ENCODE results near the gene NTM. TPM values are rescaled to one million over a fixed set of nuclear protein-coding genes. Genes with fewer than 3 reads are reported as not detected.

The NTM gene
- polyA plus RNA-seq, 1 donor from 2014 or later = 39.4 TPM

- no peaks in the 10 kb centered on the region for H3K27me3 ChIP-seq (ENCODE audit: insufficient read depth, low read depth, low read length)
- no peak overlapping the region for H3K27ac ChIP-seq (ENCODE audit: low read length)
- H3K4me3 ChIP-seq (ENCODE audit: low read length) = no peak overlapping the region
Measured at GRCh38 chr11:132310390-132311375, 940.3 kb downstream of the NTM start.

GRCh38 chr11:132311703-132312102 lies 941.3 kb downstream of the NTM start:
- H3K36me3 ChIP-seq (ENCODE audit: insufficient read depth, low read length) = no peaks in the 10 kb centered on the region
- no peak overlapping the region for H3K4me2 ChIP-seq (ENCODE audit: low read length)
- no peaks in the 10 kb centered on the region for H4K20me1 ChIP-seq (ENCODE audit: insufficient read depth)
- H2AFZ ChIP-seq (ENCODE audit: low read depth, low read length) = no peak overlapping the region
- H3K27me3 ChIP-seq (ENCODE audit: insufficient read depth, low read depth, low read length) = no peaks in the 10 kb centered on the region
- H3F3A ChIP-seq (ENCODE audit: insufficient read depth, low read length, poor library complexity, severe bottlenecking) = no peaks in the 10 kb centered on the region
- no peaks in the 10 kb centered on the region for H3K79me2 ChIP-seq (replicated peaks; ENCODE audit: insufficient read depth, low read length)
- no peaks in the 10 kb centered on the region for H3K9me2 ChIP-seq (ENCODE audit: insufficient read depth, low read length)
- H3K27ac ChIP-seq (ENCODE audit: low read length) = no peak overlapping the region
- no peaks in the 10 kb centered on the region for H3K9me3 ChIP-seq (ENCODE audit: low read length)
- no peak overlapping the region for H3K9ac ChIP-seq (ENCODE audit: low read length)
- no peak overlapping the region for H3K4me3 ChIP-seq (ENCODE audit: low read length)
- TF ChIP-seq EZH2 (IDR thresholded peaks at IDR 0.05; ENCODE audit: borderline replicate concordance, insufficient read depth, low read length, poor library complexity, severe bottlenecking) (no peak), MXI1 (conservative IDR thresholded peaks at IDR 0.05; ENCODE audit: poor library complexity, severe bottlenecking) (no peak), TAF1 (IDR thresholded peaks at IDR 0.05; ENCODE audit: low read depth) (no peak), SMC3 (conservative IDR thresholded peaks at IDR 0.05; ENCODE audit: poor library complexity) (no peak), EP300 (conservative IDR thresholded peaks at IDR 0.05; ENCODE audit: poor library complexity, severe bottlenecking) (no peak)
- TF ChIP-seq, protein P1, sequence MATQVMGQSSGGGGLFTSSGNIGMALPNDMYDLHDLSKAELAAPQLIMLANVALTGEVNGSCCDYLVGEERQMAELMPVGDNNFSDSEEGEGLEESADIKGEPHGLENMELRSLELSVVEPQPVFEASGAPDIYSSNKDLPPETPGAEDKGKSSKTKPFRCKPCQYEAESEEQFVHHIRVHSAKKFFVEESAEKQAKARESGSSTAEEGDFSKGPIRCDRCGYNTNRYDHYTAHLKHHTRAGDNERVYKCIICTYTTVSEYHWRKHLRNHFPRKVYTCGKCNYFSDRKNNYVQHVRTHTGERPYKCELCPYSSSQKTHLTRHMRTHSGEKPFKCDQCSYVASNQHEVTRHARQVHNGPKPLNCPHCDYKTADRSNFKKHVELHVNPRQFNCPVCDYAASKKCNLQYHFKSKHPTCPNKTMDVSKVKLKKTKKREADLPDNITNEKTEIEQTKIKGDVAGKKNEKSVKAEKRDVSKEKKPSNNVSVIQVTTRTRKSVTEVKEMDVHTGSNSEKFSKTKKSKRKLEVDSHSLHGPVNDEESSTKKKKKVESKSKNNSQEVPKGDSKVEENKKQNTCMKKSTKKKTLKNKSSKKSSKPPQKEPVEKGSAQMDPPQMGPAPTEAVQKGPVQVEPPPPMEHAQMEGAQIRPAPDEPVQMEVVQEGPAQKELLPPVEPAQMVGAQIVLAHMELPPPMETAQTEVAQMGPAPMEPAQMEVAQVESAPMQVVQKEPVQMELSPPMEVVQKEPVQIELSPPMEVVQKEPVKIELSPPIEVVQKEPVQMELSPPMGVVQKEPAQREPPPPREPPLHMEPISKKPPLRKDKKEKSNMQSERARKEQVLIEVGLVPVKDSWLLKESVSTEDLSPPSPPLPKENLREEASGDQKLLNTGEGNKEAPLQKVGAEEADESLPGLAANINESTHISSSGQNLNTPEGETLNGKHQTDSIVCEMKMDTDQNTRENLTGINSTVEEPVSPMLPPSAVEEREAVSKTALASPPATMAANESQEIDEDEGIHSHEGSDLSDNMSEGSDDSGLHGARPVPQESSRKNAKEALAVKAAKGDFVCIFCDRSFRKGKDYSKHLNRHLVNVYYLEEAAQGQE (IDR thresholded peaks at IDR 0.05; ENCODE audit: borderline replicate concordance) = no peak

More at GRCh38 chr11:132310390-132311375, 940.3 kb downstream of the NTM start:
- no peak for TF ChIP-seq SMC3 (conservative IDR thresholded peaks at IDR 0.05; ENCODE audit: poor library complexity)
- no peak for TF ChIP-seq EZH2 (IDR thresholded peaks at IDR 0.05; ENCODE audit: borderline replicate concordance, insufficient read depth, low read length, poor library complexity, severe bottlenecking)
- no peak for TF ChIP-seq RAD21 (conservative IDR thresholded peaks at IDR 0.05)
- no peak for TF ChIP-seq CTCF (IDR thresholded peaks at IDR 0.05; ENCODE audit: poor library complexity, severe bottlenecking)
- TF ChIP-seq MXI1 (conservative IDR thresholded peaks at IDR 0.05; ENCODE audit: poor library complexity, severe bottlenecking) = no peak
- no peak for TF ChIP-seq TAF1 (IDR thresholded peaks at IDR 0.05; ENCODE audit: low read depth)
- no peak for TF ChIP-seq POLR2AphosphoS5 (IDR thresholded peaks at IDR 0.05)
- TF ChIP-seq, protein P1 (IDR thresholded peaks at IDR 0.05; ENCODE audit: borderline replicate concordance) = no peak
- TF ChIP-seq EP300 (conservative IDR thresholded peaks at IDR 0.05; ENCODE audit: poor library complexity, severe bottlenecking) = no peak
- no peaks in the 10 kb centered on the region for H4K20me1 ChIP-seq (ENCODE audit: insufficient read depth)
- H3F3A ChIP-seq (ENCODE audit: insufficient read depth, low read length, poor library complexity, severe bottlenecking) = no peaks in the 10 kb centered on the region
- H3K4me2 ChIP-seq (ENCODE audit: low read length) = no peak overlapping the region
- no peaks in the 10 kb centered on the region for H3K36me3 ChIP-seq (ENCODE audit: insufficient read depth, low read length)
- H3K9me3 ChIP-seq (ENCODE audit: low read length) = no peaks in the 10 kb centered on the region
- no peaks in the 10 kb centered on the region for H3K79me2 ChIP-seq (replicated peaks; ENCODE audit: insufficient read depth, low read length)
- H2AFZ ChIP-seq (ENCODE audit: low read depth, low read length) = no peak overlapping the region
- H3K9ac ChIP-seq (ENCODE audit: low read length) = no peak overlapping the region
- no peaks in the 10 kb centered on the region for H3K9me2 ChIP-seq (ENCODE audit: insufficient read depth, low read length)

All from neural cell (in vitro differentiated cells).